CD14-positive monocyte (primary cell): Measurements from ENCODE around the gene DDX47. TPM values are rescaled to one million over a fixed set of nuclear protein-coding genes. Genes with fewer than 3 reads are reported as not detected.
A peak's percentile ranks its signal among the peaks of the same experiment; 100 is the strongest.

Experiments used
- DNase-seq, 3 donors: peaks; one replicate each; pipeline ENCODE4 v3.0.0-alpha.2; 2011 to 2022
- H2AFZ ChIP-seq: 2 replicates; pipeline ENCODE4 v1.6.0; 2012; ENCODE audit warnings: mild to moderate bottlenecking, low read depth, low read length, inconsistent platforms; ENCODE audit not compliant: insufficient read depth, poor library complexity, severe bottlenecking
- H3K27ac ChIP-seq, 2 donors: 1 replicate in 1 of 2; 2 replicates in 1 of 2; pipeline ENCODE4 v1.5.1; 2012 to 2013; ENCODE audit warnings: low read length in 2 of 2, control low read depth in 1 of 2, inconsistent platforms in 1 of 2, low read depth in 1 of 2, mild to moderate bottlenecking in 1 of 2
- H3K27me3 ChIP-seq, 2 donors: one replicate each; pipeline versions ENCODE4 v1.6.0 to v1.6.1; 2011 to 2013; ENCODE audit warnings: low read length in 2 of 2; ENCODE audit not compliant: control insufficient read depth in 2 of 2, insufficient read depth in 2 of 2
- H3K36me3 ChIP-seq, 2 donors: replicated peaks in 1 of 2; 1 replicate in 1 of 2; 2 replicates in 1 of 2; pipeline versions ENCODE4 v1.5.1 to v1.6.1; 2012 to 2013; ENCODE audit warnings: low read length in 2 of 2, control low read depth in 1 of 2, inconsistent platforms in 1 of 2, mild to moderate bottlenecking in 1 of 2; ENCODE audit not compliant: insufficient read depth in 2 of 2, control insufficient read depth in 1 of 2
- H3K4me1 ChIP-seq, 2 donors: 1 replicate in 1 of 2; 2 replicates in 1 of 2; pipeline versions ENCODE4 v1.5.1 to v1.6.1; 2012 to 2013; ENCODE audit warnings: low read length in 2 of 2, control low read depth in 1 of 2, inconsistent platforms in 1 of 2, mild to moderate bottlenecking in 1 of 2, moderate library complexity in 1 of 2; ENCODE audit not compliant: insufficient read depth in 2 of 2, control insufficient read depth in 1 of 2
- H3K4me2 ChIP-seq: replicated peaks from 2 replicates; pipeline ENCODE3; 2012; ENCODE audit warnings: low read length, moderate library complexity, mild to moderate bottlenecking; ENCODE audit not compliant: poor library complexity, severe bottlenecking; ENCODE audit errors: extremely low read depth
- H3K4me3 ChIP-seq, 3 experiments: fragments of 200-600 bp in 1 of 3; sonication (generic) in 1 of 3; replicated peaks in 1 of 3; 1 replicate in 2 of 3; 2 replicates in 1 of 3; pipeline ENCODE4 v1.5.1; 2011 to 2013; ENCODE audit warnings: low read length in 3 of 3, mild to moderate bottlenecking in 3 of 3, control low read depth in 2 of 3, low read depth in 2 of 3, inconsistent platforms in 1 of 3, moderate library complexity in 1 of 3
- H3K79me2 ChIP-seq: 2 replicates; pipeline ENCODE4 v1.6.0; 2012; ENCODE audit warnings: mild to moderate bottlenecking, control low read depth, inconsistent platforms, low read length, moderate library complexity; ENCODE audit not compliant: insufficient read depth
- H3K9ac ChIP-seq: 2 replicates; pipeline ENCODE4 v1.6.0; 2017; ENCODE audit warnings: low read length, mild to moderate bottlenecking; ENCODE audit not compliant: insufficient read depth, poor library complexity, severe bottlenecking
- H3K9me3 ChIP-seq, 2 donors: replicated peaks in 1 of 2; 1 replicate in 1 of 2; 2 replicates in 1 of 2; pipeline versions ENCODE4 v1.5.1 to v1.6.1; 2012 to 2013; ENCODE audit warnings: low read length in 2 of 2, control low read depth in 1 of 2; ENCODE audit not compliant: control insufficient read depth in 1 of 2, insufficient read depth in 1 of 2
- H4K20me1 ChIP-seq: 2 replicates; pipeline ENCODE4 v1.6.0; 2012; ENCODE audit warnings: mild to moderate bottlenecking, low read length, control low read depth, moderate library complexity; ENCODE audit not compliant: insufficient read depth
- H3K27ac Mint-ChIP-seq, 7 donors: one replicate each; pipeline ENCODE4 v1.8.0; 2020; ENCODE audit warnings: mild to moderate bottlenecking in 7 of 7, mixed read lengths in 7 of 7, moderate library complexity in 6 of 7, inconsistent platforms in 2 of 7
- H3K27me3 Mint-ChIP-seq, 3 donors: one replicate each; pipeline ENCODE4 v1.8.0; 2021 to 2022; ENCODE audit warnings: low read depth in 3 of 3, mild to moderate bottlenecking in 3 of 3, mixed read lengths in 3 of 3, moderate library complexity in 3 of 3, inconsistent platforms in 1 of 3
- H3K36me3 Mint-ChIP-seq, 2 donors: one replicate each; pipeline ENCODE4 v1.8.0; 2020; ENCODE audit warnings: mixed read lengths in 2 of 2, inconsistent platforms in 1 of 2, mild to moderate bottlenecking in 1 of 2
- H3K4me1 Mint-ChIP-seq: one replicate; pipeline ENCODE4 v1.8.0; 2020; ENCODE audit warnings: mild to moderate bottlenecking, mixed read lengths
- H3K4me3 Mint-ChIP-seq, 2 donors: one replicate each; pipeline ENCODE4 v1.8.0; 2020; ENCODE audit warnings: mild to moderate bottlenecking in 2 of 2, mixed read lengths in 2 of 2, moderate library complexity in 1 of 2
- H3K9me3 Mint-ChIP-seq, 7 donors: one replicate each; pipeline ENCODE4 v1.8.0; 2020 to 2022; ENCODE audit warnings: mixed read lengths in 7 of 7, mild to moderate bottlenecking in 6 of 7, moderate library complexity in 6 of 7, inconsistent platforms in 2 of 7
- CTCF ChIP-seq: fragments of 200-600 bp; IDR thresholded peaks from one replicate; pipeline ENCODE4 v1.8.0; 2022; ENCODE audit warnings: antibody characterized with exemption, mild to moderate bottlenecking
- WGBS: methylation state at CpG from one replicate; pipeline ENCODE4 v1.1.5; 2013; ENCODE audit warnings: missing lambda C conversion rate; ENCODE audit not compliant: insufficient coverage; 5-methylcytosine and 5-hydroxymethylcytosine counted together
- intact Hi-C, 2 donors: fragments of 100-400 bp; cut with micrococcal nuclease; formaldehyde crosslinking; loops; one replicate each; pipeline versions ENCODE4 v1.15.0 to v1.15.1; 2023
- polyA plus RNA-seq, 3 donors: library from polyadenylated mRNA; depleted of rRNA in 1 of 3; unstranded in 2 of 3; stranded (reverse) in 1 of 3; fragments of 300-500 nt in 2 of 3; fragments of >200 nt in 1 of 3; fragmentation: Illumina TruSeq in 2 of 3; gene quantifications; 1 replicate in 2 of 3; 2 replicates in 1 of 3; pipeline ENCODE4 v1.2.3, GENCODE V29; 2012 to 2021

DDX47 gene
- polyA plus RNA-seq, 3 donors: 27.6 to 35.2 (median 30.1) TPM

- no peak for DNase-seq
- Histone ChIP-seq H4K20me1 (no peaks in the 10 kb centered on the region), H2AFZ (no peak overlapping the region), H3K9ac (no peak overlapping the region), H3K9me3 (no peaks in the 10 kb centered on the region), H3K36me3 (no peaks in the 10 kb centered on the region), H3K27me3 (no peaks in the 10 kb centered on the region), H3K4me3 (no peak overlapping the region), H3K79me2 (no peaks in the 10 kb centered on the region), H3K4me1 (peaks cover 15 to 18% of the 10 kb centered on the region in 2 donors), H3K27ac (no peak overlapping the region), H3K4me2 (no peak overlapping the region)
- 92% methylated on average over 4 of the region's 6 CpGs for WGBS
- intact Hi-C loops: loop anchor here in 1 of 2 donors (10.0 kb wide), 1 partner anchor 447 kb away; no protein-coding TSS in a partner anchor
- Mint-ChIP-seq H3K36me3 (peaks cover 0 to 2% of the 10 kb centered on the region in 2 donors), H3K9me3 (no peaks in the 10 kb centered on the region), H3K4me1 (peaks cover 12% of the 10 kb centered on the region), H3K27me3 (peaks cover 1 to 2% (median 2%) of the 10 kb centered on the region in 3 donors), H3K4me3 (no peak overlapping the region), H3K27ac (no peak overlapping the region)
- no peak for TF ChIP-seq CTCF
Observed at GRCh38 chr12:12788131-12788530, 25.0 kb upstream of the DDX47 start.

DNA sequence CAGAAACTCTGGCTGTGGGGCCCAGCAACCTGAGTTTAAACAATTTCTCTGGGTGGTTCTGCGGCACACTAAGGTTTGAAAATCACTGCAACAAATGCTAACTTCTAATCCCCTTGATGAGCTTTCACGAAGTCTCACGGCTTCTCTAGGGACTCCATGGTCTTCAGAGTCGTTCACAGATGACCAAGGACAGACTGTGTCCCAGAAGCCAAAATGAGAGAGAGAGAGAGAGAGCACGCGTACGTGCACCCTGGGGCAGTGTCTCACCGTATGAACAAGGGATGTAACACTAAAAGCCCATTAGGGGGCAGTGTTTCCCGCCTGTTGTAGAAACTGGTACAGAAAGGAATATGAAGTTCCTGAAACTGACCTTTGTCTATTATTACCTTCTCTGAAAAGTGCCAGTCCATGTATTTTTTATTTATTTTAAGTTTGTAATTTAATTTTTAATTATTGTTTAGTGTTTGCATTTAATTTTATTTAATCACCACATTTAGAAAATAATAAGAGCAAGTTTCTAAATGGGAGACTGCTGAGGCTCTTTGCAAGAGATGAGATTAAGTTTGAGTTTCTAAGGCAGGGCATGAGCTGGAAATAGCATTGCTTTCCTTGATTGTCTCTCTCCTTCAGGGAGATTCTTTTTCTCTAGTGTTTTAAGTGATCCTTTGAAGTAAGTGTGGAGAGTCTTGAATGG, 24.3 kb upstream of the DDX47 start:
- H3K4me1 ChIP-seq: peaks cover 15 to 18% of the 10 kb centered on the region in 2 donors
- intact Hi-C loops: loop anchor here in 1 of 2 donors (10.0 kb wide), 1 partner anchor 446 kb away; no protein-coding TSS in a partner anchor
- H3K4me1 Mint-ChIP-seq: peaks cover 12% of the 10 kb centered on the region
- no peak overlapping the region for H3K4me3 ChIP-seq
- H3K27ac ChIP-seq: no peak overlapping the region
- peak; percentile 70 to 87 (median 78) for DNase-seq
- H3K4me2 ChIP-seq: no peak overlapping the region
- H3K36me3 Mint-ChIP-seq: peaks cover 0 to 2% of the 10 kb centered on the region in 2 donors
- WGBS: 5% methylated on average over 7 of the region's 9 CpGs
- no peaks in the 10 kb centered on the region for H3K36me3 ChIP-seq
- H3K27me3 ChIP-seq: no peaks in the 10 kb centered on the region
- no peaks in the 10 kb centered on the region for H3K9me3 ChIP-seq
- peaks cover 1 to 4% (median 2%) of the 10 kb centered on the region in 3 donors for H3K27me3 Mint-ChIP-seq
- peak; percentile 89 for TF ChIP-seq CTCF
- peak overlapping the region in 2 of 7 donors; percentile 20 to 48 for H3K27ac Mint-ChIP-seq
- no peak overlapping the region for H2AFZ ChIP-seq
- H3K9me3 Mint-ChIP-seq: no peaks in the 10 kb centered on the region
- H3K4me3 Mint-ChIP-seq: peak overlapping the region in 1 of 2 donors; percentile 51
- no peaks in the 10 kb centered on the region for H3K79me2 ChIP-seq
- no peaks in the 10 kb centered on the region for H4K20me1 ChIP-seq
- H3K9ac ChIP-seq: no peak overlapping the region
